Endodermal cell (in vitro differentiated cells): ENCODE results near the gene SFTPD. TPM values are rescaled to one million over a fixed set of nuclear protein-coding genes. Genes with fewer than 3 reads are reported as not detected.

Source experiments
- DNase-seq: peaks from one replicate; pipeline ENCODE4 v3.0.0-alpha.2; 2017
- H3K27ac ChIP-seq: 2 replicates; pipeline ENCODE4 v1.5.1; 2013; ENCODE audit warnings: mild to moderate bottlenecking, low read depth, low read length, moderate library complexity
- H3K27me3 ChIP-seq: 2 replicates; pipeline ENCODE4 v1.6.1; 2013; ENCODE audit warnings: mild to moderate bottlenecking, low read length, moderate library complexity; ENCODE audit not compliant: insufficient read depth, control insufficient read depth, poor library complexity, severe bottlenecking
- H3K36me3 ChIP-seq: 2 replicates; pipeline ENCODE4 v1.7.0; 2013; ENCODE audit warnings: mild to moderate bottlenecking, low read length, moderate library complexity; ENCODE audit not compliant: control insufficient read depth, insufficient read depth
- H3K4me1 ChIP-seq: one replicate; pipeline ENCODE4 v1.7.0; 2013; ENCODE audit warnings: low read length; ENCODE audit not compliant: control insufficient read depth, insufficient read depth
- H3K4me3 ChIP-seq: 2 replicates; pipeline ENCODE4 v1.5.1; 2013; ENCODE audit warnings: mild to moderate bottlenecking, low read length, moderate library complexity
- H3K9ac ChIP-seq: 2 replicates; pipeline ENCODE4 v1.6.1; 2013; ENCODE audit warnings: mild to moderate bottlenecking, low read length, moderate library complexity; ENCODE audit not compliant: poor library complexity, severe bottlenecking; ENCODE audit errors: extremely low read depth
- H3K9me3 ChIP-seq: 2 replicates; pipeline ENCODE4 v1.6.1; 2013; ENCODE audit warnings: mild to moderate bottlenecking, low read length, moderate library complexity; ENCODE audit not compliant: control insufficient read depth
- H3K27ac Mint-ChIP-seq: 2 replicates; pipeline ENCODE4 v1.8.0; 2020; ENCODE audit warnings: mixed read lengths
- H3K27me3 Mint-ChIP-seq: 2 replicates; pipeline ENCODE4 v1.8.0; 2021; ENCODE audit warnings: mild to moderate bottlenecking, mixed read lengths; ENCODE audit not compliant: insufficient read depth
- H3K36me3 Mint-ChIP-seq: 2 replicates; pipeline ENCODE4 v1.8.0; 2020; ENCODE audit warnings: low read depth, mixed read lengths
- H3K4me1 Mint-ChIP-seq: 2 replicates; pipeline ENCODE4 v1.8.0; 2020; ENCODE audit warnings: mixed read lengths
- H3K4me3 Mint-ChIP-seq: 2 replicates; pipeline ENCODE4 v1.8.0; 2020; ENCODE audit warnings: mild to moderate bottlenecking, moderate library complexity, mixed read lengths
- H3K9me3 Mint-ChIP-seq: 2 replicates; pipeline ENCODE4 v1.8.0; 2020; ENCODE audit warnings: mild to moderate bottlenecking, mixed read lengths
- WGBS, 2 experiments: methylation state at CpG; one replicate each; pipeline versions ENCODE4 v1.1.5 to v1.1.7; 2013; ENCODE audit warnings: missing lambda C conversion rate in 2 of 2, mixed read lengths in 1 of 2; ENCODE audit not compliant: insufficient coverage in 1 of 2, insufficient read length in 1 of 2; 5-methylcytosine and 5-hydroxymethylcytosine counted together
- total RNA-seq, 2 donors: library from RNA; stranded (reverse); fragmentation: NEBNext Ultra II Directional in 1 of 2; extraction: Animal tissue kit (Norgen Biotek cat#: 25700) in 1 of 2; gene quantifications; 2 replicates in 1 of 2; 3 replicates in 1 of 2; pipeline ENCODE4 v1.2.1, GENCODE V29; 2021
- TF ChIP-seq, protein P1 (sequence below): fragments of 200-600 bp; sonication (generic); conservative IDR thresholded peaks from 2 replicates; pipeline ENCODE4 v1.5.0; 2021; ENCODE audit warnings: antibody characterized with exemption, mild to moderate bottlenecking

The SFTPD gene
- total RNA-seq, 2 donors from 2014 or later = 0.42 to 0.86 TPM

GRCh38 chr10:79941585-79942210 is 7.2 kb downstream of the SFTPD start:
- no peaks in the 10 kb centered on the region for H3K4me1 ChIP-seq
- Mint-ChIP-seq H3K27ac (no peak overlapping the region), H3K4me1 (no peaks in the 10 kb centered on the region), H3K4me3 (no peak overlapping the region), H3K27me3 (peaks cover 39% of the 10 kb centered on the region), H3K36me3 (no peaks in the 10 kb centered on the region), H3K9me3 (no peaks in the 10 kb centered on the region)
- no peak overlapping the region for H3K4me3 ChIP-seq
- no peak overlapping the region for H3K9ac ChIP-seq
- H3K9me3 ChIP-seq = no peaks in the 10 kb centered on the region
- TF ChIP-seq, protein P1, sequence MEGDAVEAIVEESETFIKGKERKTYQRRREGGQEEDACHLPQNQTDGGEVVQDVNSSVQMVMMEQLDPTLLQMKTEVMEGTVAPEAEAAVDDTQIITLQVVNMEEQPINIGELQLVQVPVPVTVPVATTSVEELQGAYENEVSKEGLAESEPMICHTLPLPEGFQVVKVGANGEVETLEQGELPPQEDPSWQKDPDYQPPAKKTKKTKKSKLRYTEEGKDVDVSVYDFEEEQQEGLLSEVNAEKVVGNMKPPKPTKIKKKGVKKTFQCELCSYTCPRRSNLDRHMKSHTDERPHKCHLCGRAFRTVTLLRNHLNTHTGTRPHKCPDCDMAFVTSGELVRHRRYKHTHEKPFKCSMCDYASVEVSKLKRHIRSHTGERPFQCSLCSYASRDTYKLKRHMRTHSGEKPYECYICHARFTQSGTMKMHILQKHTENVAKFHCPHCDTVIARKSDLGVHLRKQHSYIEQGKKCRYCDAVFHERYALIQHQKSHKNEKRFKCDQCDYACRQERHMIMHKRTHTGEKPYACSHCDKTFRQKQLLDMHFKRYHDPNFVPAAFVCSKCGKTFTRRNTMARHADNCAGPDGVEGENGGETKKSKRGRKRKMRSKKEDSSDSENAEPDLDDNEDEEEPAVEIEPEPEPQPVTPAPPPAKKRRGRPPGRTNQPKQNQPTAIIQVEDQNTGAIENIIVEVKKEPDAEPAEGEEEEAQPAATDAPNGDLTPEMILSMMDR = no peak
- DNase-seq = no peak
- H3K27ac ChIP-seq = no peak overlapping the region
- H3K27me3 ChIP-seq = no peaks in the 10 kb centered on the region
- H3K36me3 ChIP-seq = no peaks in the 10 kb centered on the region
- WGBS, 2 experiments = 90 to 100% methylated on average over 4 to 11 of the region's 11 CpGs

DNA sequence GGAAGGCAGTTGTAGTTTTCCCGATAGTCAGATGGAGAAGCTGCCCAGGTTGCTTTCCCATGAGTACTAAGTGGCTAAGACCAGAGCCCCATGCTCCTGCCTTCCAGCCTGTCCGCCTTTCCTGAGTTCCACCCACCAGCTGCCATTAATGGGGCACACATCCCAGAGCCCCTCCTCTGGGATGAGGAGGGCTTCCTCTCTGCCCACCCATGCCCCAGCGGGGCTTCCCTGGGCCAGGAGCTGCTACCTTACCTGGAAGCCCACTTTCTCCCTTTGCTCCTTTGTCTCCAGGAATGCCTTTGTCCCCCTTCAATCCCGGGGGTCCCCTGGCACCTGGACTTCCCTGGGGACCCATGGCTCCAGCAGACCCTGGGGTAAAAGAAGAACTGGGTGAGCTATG is 7.8 kb downstream of the SFTPD start:
- Mint-ChIP-seq H3K27ac (no peak overlapping the region), H3K4me3 (no peak overlapping the region), H3K4me1 (no peaks in the 10 kb centered on the region), H3K9me3 (no peaks in the 10 kb centered on the region), H3K27me3 (peaks cover 33% of the 10 kb centered on the region), H3K36me3 (no peaks in the 10 kb centered on the region)
- peak; percentile 14 for DNase-seq
- 85 to 100% methylated on average over 2 to 4 of the region's 4 CpGs for WGBS, 2 experiments
- Histone ChIP-seq H3K4me3 (no peak overlapping the region), H3K36me3 (no peaks in the 10 kb centered on the region), H3K27me3 (no peaks in the 10 kb centered on the region), H3K9me3 (no peaks in the 10 kb centered on the region), H3K9ac (no peak overlapping the region), H3K27ac (no peak overlapping the region), H3K4me1 (no peaks in the 10 kb centered on the region)
- TF ChIP-seq, protein P1 = no peak

DNA sequence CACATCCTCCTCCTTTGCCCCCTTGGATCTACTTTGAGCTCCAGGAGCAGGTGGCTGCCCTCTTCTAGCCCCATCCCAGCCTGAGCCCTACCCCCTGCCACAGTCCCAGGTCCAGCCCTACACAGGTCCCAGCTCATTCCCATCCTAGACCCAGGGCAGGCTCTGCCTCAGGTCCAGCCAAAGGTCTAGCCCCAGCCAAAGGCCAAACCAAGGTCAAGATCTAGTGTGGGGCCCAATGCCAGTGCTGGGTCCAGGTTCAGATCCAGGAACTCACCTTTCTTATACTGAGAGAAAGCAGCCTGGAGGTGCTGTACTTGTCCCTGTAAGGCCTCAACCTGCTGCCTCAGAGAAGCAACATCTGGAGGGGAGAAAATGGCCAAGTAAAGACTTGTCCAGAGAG is 8.5 kb downstream of the SFTPD start:
- Mint-ChIP-seq H3K9me3 (no peaks in the 10 kb centered on the region), H3K36me3 (peaks cover 2% of the 10 kb centered on the region), H3K4me1 (no peaks in the 10 kb centered on the region), H3K27me3 (peaks cover 29% of the 10 kb centered on the region), H3K27ac (no peak overlapping the region), H3K4me3 (no peak overlapping the region)
- TF ChIP-seq, protein P1 = no peak
- H3K27ac ChIP-seq = no peak overlapping the region
- peak; percentile 16 for DNase-seq
- no peak overlapping the region for H3K4me3 ChIP-seq
- H3K36me3 ChIP-seq = no peaks in the 10 kb centered on the region
- no peaks in the 10 kb centered on the region for H3K9me3 ChIP-seq
- no peaks in the 10 kb centered on the region for H3K4me1 ChIP-seq
- no peak overlapping the region for H3K9ac ChIP-seq
- H3K27me3 ChIP-seq = no peaks in the 10 kb centered on the region
